ENCODE data around the gene FSTL5. TPM values are rescaled to one million over a fixed set of nuclear protein-coding genes. Genes with fewer than 3 reads are reported as not detected.

Gene FSTL5
- total and polyA plus RNA-seq, 2 donors (not counting 3 experiments of a cell fraction or from before 2014, with no cell fraction given) = 1.3 to 1.9 TPM

DNA sequence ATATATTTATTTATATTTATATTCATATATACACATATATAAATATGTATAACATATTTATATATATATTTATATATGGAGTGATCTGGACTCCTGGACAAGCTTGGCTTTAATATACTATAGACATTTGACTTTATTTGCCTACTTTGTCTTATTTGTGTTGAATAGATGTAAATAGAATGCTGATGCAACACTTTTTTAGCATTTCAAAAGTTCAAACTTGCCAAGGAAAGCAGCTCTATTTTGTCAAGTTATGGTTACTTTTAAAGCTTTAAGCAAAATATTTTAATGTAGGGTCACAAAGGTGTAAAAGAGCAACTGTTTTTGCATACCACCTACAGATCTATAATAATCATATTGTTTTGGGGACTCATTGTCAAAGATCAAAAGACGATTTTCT is 61.1 kb downstream of the FSTL5 start:
- Histone ChIP-seq H3K27me3 (ENCODE audit: control insufficient read depth in 2 of 2, insufficient read depth in 2 of 2, low read length in 2 of 2) (no peaks in the 10 kb centered on the region), H3K4me1 (ENCODE audit: control insufficient read depth, extremely low read depth, insufficient read depth, low read length) (no peaks in the 10 kb centered on the region), H3K4me2 (ENCODE audit: insufficient read depth, low read length) (no peak overlapping the region), H3K9ac (replicated peaks; ENCODE audit: extremely low read depth, insufficient read depth, low read length) (no peak overlapping the region), H3K4me3 (replicated peaks in 1 of 3; ENCODE audit: insufficient read depth in 1 of 3, low read depth in 1 of 3, low read length in 3 of 3) (no peak overlapping the region), H2AFZ (ENCODE audit: low read depth, low read length) (no peak overlapping the region), H3K9me1 (replicated peaks; ENCODE audit: control insufficient read depth, extremely low read depth, insufficient read depth, low read length) (no peaks in the 10 kb centered on the region), H3K36me3 (ENCODE audit: control insufficient read depth in 2 of 2, extremely low read depth in 1 of 2, insufficient read depth in 2 of 2, low read length in 2 of 2) (no peaks in the 10 kb centered on the region), H3K27ac (ENCODE audit: insufficient read depth, low read depth, low read length) (no peak overlapping the region), H3K9me3 (replicated peaks; ENCODE audit: control insufficient read depth, insufficient read depth, low read length) (no peaks in the 10 kb centered on the region), H4K20me1 (replicated peaks; ENCODE audit: control insufficient read depth, extremely low read depth, insufficient read depth, low read length) (no peaks in the 10 kb centered on the region), H3K79me2 (ENCODE audit: control insufficient read depth, insufficient read depth, low read length) (no peaks in the 10 kb centered on the region)
- POLR2A ChIA-PET = no interaction called here
- intact Hi-C loops (cut with micrococcal nuclease) (no loop called here), dilution Hi-C loops (cut with MboI; ENCODE audit: extremely low pct_ligation_motif_present, low sequenced_read_pairs) (no loop called here)
- no peak for FAIRE-seq
- TF ChIP-seq, protein P1, sequence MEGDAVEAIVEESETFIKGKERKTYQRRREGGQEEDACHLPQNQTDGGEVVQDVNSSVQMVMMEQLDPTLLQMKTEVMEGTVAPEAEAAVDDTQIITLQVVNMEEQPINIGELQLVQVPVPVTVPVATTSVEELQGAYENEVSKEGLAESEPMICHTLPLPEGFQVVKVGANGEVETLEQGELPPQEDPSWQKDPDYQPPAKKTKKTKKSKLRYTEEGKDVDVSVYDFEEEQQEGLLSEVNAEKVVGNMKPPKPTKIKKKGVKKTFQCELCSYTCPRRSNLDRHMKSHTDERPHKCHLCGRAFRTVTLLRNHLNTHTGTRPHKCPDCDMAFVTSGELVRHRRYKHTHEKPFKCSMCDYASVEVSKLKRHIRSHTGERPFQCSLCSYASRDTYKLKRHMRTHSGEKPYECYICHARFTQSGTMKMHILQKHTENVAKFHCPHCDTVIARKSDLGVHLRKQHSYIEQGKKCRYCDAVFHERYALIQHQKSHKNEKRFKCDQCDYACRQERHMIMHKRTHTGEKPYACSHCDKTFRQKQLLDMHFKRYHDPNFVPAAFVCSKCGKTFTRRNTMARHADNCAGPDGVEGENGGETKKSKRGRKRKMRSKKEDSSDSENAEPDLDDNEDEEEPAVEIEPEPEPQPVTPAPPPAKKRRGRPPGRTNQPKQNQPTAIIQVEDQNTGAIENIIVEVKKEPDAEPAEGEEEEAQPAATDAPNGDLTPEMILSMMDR (IDR thresholded peaks at IDR 0.05; ENCODE audit: extremely low read depth in 1 of 2, insufficient read depth in 1 of 2, low read depth in 1 of 2, low read length in 2 of 2) = no peak
- no peak for TF ChIP-seq POLR2AphosphoS5 (IDR thresholded peaks at IDR 0.05; ENCODE audit: insufficient read depth, low read depth, low read length)
- TF ChIP-seq GATA2 (IDR thresholded peaks at IDR 0.05; ENCODE audit: insufficient read depth, insufficient read length, low read depth, low read length) = no peak
- no peak for TF ChIP-seq EZH2 (IDR thresholded peaks at IDR 0.05; ENCODE audit: borderline replicate concordance, low read depth, low read length, severe bottlenecking)
- no peak for TF ChIP-seq MYC (IDR thresholded peaks at IDR 0.05; ENCODE audit: low read depth, low read length)
- no peak for TF ChIP-seq JUN (IDR thresholded peaks at IDR 0.05; ENCODE audit: borderline replicate concordance, insufficient read depth, insufficient read length, low read depth)
- no TSS peak for BruUV-seq (replicated peaks)
- CTCF ChIA-PET = interaction anchor here (1.3 kb wide), 1 partner anchor 21 kb away, joined by 4 read pairs; no protein-coding TSS in a partner anchor
- DNase-seq (ENCODE audit: low read depth, low spot score) = no peak

DNA sequence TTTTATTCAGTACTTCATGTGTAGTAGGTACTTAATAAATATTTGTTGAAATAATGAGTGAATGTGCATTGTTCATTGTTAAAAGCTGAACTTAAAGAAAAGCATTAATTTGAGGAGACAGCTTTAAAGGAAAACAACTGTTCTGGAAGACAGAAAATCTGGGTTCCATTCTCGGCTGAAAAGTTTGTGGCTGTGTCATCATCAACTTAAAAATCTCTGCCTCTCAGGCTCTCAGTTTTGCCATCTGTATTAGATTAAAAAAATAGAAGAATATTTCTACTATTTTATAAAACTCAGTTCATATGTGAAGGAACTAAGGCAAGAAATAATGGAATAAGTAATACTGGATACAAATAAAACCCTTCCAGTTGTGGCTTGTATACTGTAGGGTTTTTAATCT is 62.5 kb downstream of the FSTL5 start:
- intact Hi-C loops (cut with micrococcal nuclease) = no loop called here
- POLR2A ChIA-PET = no interaction called here

More for the DNA sequence above, 62.5 kb downstream of the FSTL5 start:
- dilution Hi-C loops (cut with MboI; ENCODE audit: extremely low pct_ligation_motif_present, low sequenced_read_pairs) = no loop called here
- Histone ChIP-seq H3K9me1 (replicated peaks; ENCODE audit: control insufficient read depth, extremely low read depth, insufficient read depth, low read length) (no peaks in the 10 kb centered on the region), H3K9me3 (replicated peaks; ENCODE audit: control insufficient read depth, insufficient read depth, low read length) (no peaks in the 10 kb centered on the region), H3K36me3 (ENCODE audit: control insufficient read depth in 2 of 2, extremely low read depth in 1 of 2, insufficient read depth in 2 of 2, low read length in 2 of 2) (no peaks in the 10 kb centered on the region), H3K27ac (ENCODE audit: insufficient read depth, low read depth, low read length) (no peak overlapping the region), H2AFZ (ENCODE audit: low read depth, low read length) (no peak overlapping the region), H3K4me2 (ENCODE audit: insufficient read depth, low read length) (no peak overlapping the region), H4K20me1 (replicated peaks; ENCODE audit: control insufficient read depth, extremely low read depth, insufficient read depth, low read length) (no peaks in the 10 kb centered on the region), H3K27me3 (ENCODE audit: control insufficient read depth in 2 of 2, insufficient read depth in 2 of 2, low read length in 2 of 2) (no peaks in the 10 kb centered on the region), H3K4me3 (replicated peaks in 1 of 3; ENCODE audit: insufficient read depth in 1 of 3, low read depth in 1 of 3, low read length in 3 of 3) (no peak overlapping the region), H3K4me1 (ENCODE audit: control insufficient read depth, extremely low read depth, insufficient read depth, low read length) (no peaks in the 10 kb centered on the region), H3K79me2 (ENCODE audit: control insufficient read depth, insufficient read depth, low read length) (no peaks in the 10 kb centered on the region), H3K9ac (replicated peaks; ENCODE audit: extremely low read depth, insufficient read depth, low read length) (no peak overlapping the region)
- no TSS peak for BruUV-seq (replicated peaks)
- DNase-seq (ENCODE audit: low read depth, low spot score) (no peak), FAIRE-seq (no peak)
- TF ChIP-seq POLR2AphosphoS5 (IDR thresholded peaks at IDR 0.05; ENCODE audit: insufficient read depth, low read depth, low read length) = no peak
- no peak for TF ChIP-seq GATA2 (IDR thresholded peaks at IDR 0.05; ENCODE audit: insufficient read depth, insufficient read length, low read depth, low read length)
- no peak for TF ChIP-seq POLR2A (IDR thresholded peaks at IDR 0.05; ENCODE audit: low read depth, low read length)
- no peak for TF ChIP-seq JUN (IDR thresholded peaks at IDR 0.05; ENCODE audit: borderline replicate concordance, insufficient read depth, insufficient read length, low read depth)
- no peak for TF ChIP-seq MYC (IDR thresholded peaks at IDR 0.05; ENCODE audit: low read depth, low read length)
- TF ChIP-seq, protein P1 (IDR thresholded peaks at IDR 0.05; ENCODE audit: extremely low read depth in 1 of 2, insufficient read depth in 1 of 2, low read depth in 1 of 2, low read length in 2 of 2) = no peak
- TF ChIP-seq, protein P2, sequence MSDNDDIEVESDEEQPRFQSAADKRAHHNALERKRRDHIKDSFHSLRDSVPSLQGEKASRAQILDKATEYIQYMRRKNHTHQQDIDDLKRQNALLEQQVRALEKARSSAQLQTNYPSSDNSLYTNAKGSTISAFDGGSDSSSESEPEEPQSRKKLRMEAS (IDR thresholded peaks at IDR 0.05; ENCODE audit: insufficient read depth, insufficient read length) = no peak
- TF ChIP-seq FOS (IDR thresholded peaks at IDR 0.05; ENCODE audit: borderline replicate concordance, insufficient read depth, low read length) = no peak
- TF ChIP-seq EZH2 (IDR thresholded peaks at IDR 0.05; ENCODE audit: borderline replicate concordance, low read depth, low read length, severe bottlenecking) = no peak
- CTCF ChIA-PET = no interaction called here

Measured in endothelial cell of umbilical vein (primary cell).